Vagina (tissue), 2 donors: ENCODE measurements around the gene HADHB. TPM values are rescaled to one million over a fixed set of nuclear protein-coding genes. Genes with fewer than 3 reads are reported as not detected.

Source experiments
- DNase-seq, 2 donors: peaks; one replicate each; pipeline ENCODE4 v3.0.0-alpha.2; 2017; ENCODE audit errors: extremely low spot score in 2 of 2
- H3K27ac ChIP-seq: fragments of 200-600 bp; sonication (generic); one replicate; pipeline ENCODE4 v1.5.1; 2019
- H3K27me3 ChIP-seq: fragments of 200-600 bp; sonication (generic); one replicate; pipeline ENCODE4 v1.5.1; 2019
- H3K36me3 ChIP-seq, 2 donors: fragments of 200-600 bp; sonication (generic); one replicate each; pipeline ENCODE4 v1.5.1; 2017 to 2019
- H3K4me1 ChIP-seq: fragments of 200-600 bp; sonication (generic); one replicate; pipeline ENCODE4 v1.5.1; 2019
- H3K4me3 ChIP-seq, 2 donors: fragments of 200-600 bp; sonication (generic); 1 replicate in 1 of 2; 2 replicates in 1 of 2; pipeline ENCODE4 v1.5.1; 2016 to 2019
- H3K9me3 ChIP-seq: fragments of 200-600 bp; sonication (generic); one replicate; pipeline ENCODE4 v1.5.1; 2019
- CTCF ChIP-seq, 3 experiments: fragments of 450-650 bp in 2 of 3; fragments of 200-600 bp in 1 of 3; sonication (generic) in 1 of 3; IDR thresholded peaks; one replicate each; pipeline ENCODE4 v1.5.1; 2017 to 2019; ENCODE audit warnings: antibody characterized with exemption in 3 of 3, mild to moderate bottlenecking in 2 of 3, moderate library complexity in 2 of 3
- POLR2A ChIP-seq, 2 donors: fragments of 450-650 bp; IDR thresholded peaks; one replicate each; pipeline ENCODE4 v1.6.1; 2017; ENCODE audit warnings: antibody characterized with exemption in 2 of 2, mild to moderate bottlenecking in 2 of 2, moderate library complexity in 2 of 2
- POLR2AphosphoS5 ChIP-seq, 2 donors: sonication (generic); formaldehyde crosslinking; IDR thresholded peaks; one replicate each; pipeline ENCODE4 v1.9.0; 2017; ENCODE audit warnings: antibody characterized with exemption in 2 of 2, mild to moderate bottlenecking in 2 of 2, low read depth in 1 of 2; ENCODE audit not compliant: insufficient read depth in 1 of 2
- intact Hi-C: fragments of 100-400 bp; cut with DNase I; formaldehyde crosslinking; loops from one replicate; pipeline ENCODE4 v1.15.1; 2023
- total RNA-seq: library from RNA; depleted of rRNA; stranded (reverse); fragments of >200 nt; gene quantifications from one replicate; pipeline ENCODE4 v1.2.3, GENCODE V29; 2016

Gene HADHB
- total RNA-seq, 1 donor from 2014 or later, result 127 TPM

- DNase-seq, result no peak
- H3K4me3 ChIP-seq, result no peak overlapping the region
- intact Hi-C loops, result no loop called here
- H3K27me3 ChIP-seq, result no peaks in the 10 kb centered on the region
- H3K27ac ChIP-seq, result peak overlapping the region; percentile 69
- peaks cover 0 to 17% of the 10 kb centered on the region in 2 donors for H3K36me3 ChIP-seq
- H3K9me3 ChIP-seq, result no peaks in the 10 kb centered on the region
- peaks cover 31% of the 10 kb centered on the region for H3K4me1 ChIP-seq
- TF ChIP-seq POLR2A (IDR thresholded peaks at IDR 0.05) (no peak), CTCF (IDR thresholded peaks at IDR 0.05) (no peak), POLR2AphosphoS5 (IDR thresholded peaks at IDR 0.05; ENCODE audit: insufficient read depth in 1 of 2, low read depth in 1 of 2) (no peak)
Measured at GRCh38 chr2:26273501-26273900, 28.8 kb downstream of the HADHB start.

- Histone ChIP-seq H3K9me3 (no peaks in the 10 kb centered on the region), H3K27me3 (no peaks in the 10 kb centered on the region), H3K27ac (peak overlapping the region; percentile 69), H3K4me1 (peaks cover 31% of the 10 kb centered on the region), H3K4me3 (no peak overlapping the region), H3K36me3 (peaks cover 0 to 24% of the 10 kb centered on the region in 2 donors)
- peak in 1 of 2 donors; percentile 98 for DNase-seq
- no peak for TF ChIP-seq CTCF (IDR thresholded peaks at IDR 0.05)
- peak; percentile 45 to 99 for TF ChIP-seq POLR2AphosphoS5 (IDR thresholded peaks at IDR 0.05; ENCODE audit: insufficient read depth in 1 of 2, low read depth in 1 of 2)
- no peak for TF ChIP-seq POLR2A (IDR thresholded peaks at IDR 0.05)
- intact Hi-C loops, result no loop called here
Measured at GRCh38 chr2:26274058-26274613, 29.4 kb downstream of the HADHB start.

- H3K27ac ChIP-seq, result no peak overlapping the region
- TF ChIP-seq POLR2A (IDR thresholded peaks at IDR 0.05) (no peak), POLR2AphosphoS5 (IDR thresholded peaks at IDR 0.05; ENCODE audit: insufficient read depth in 1 of 2, low read depth in 1 of 2) (no peak), CTCF (IDR thresholded peaks at IDR 0.05) (no peak)
- peaks cover 31% of the 10 kb centered on the region for H3K4me1 ChIP-seq
- intact Hi-C loops, result no loop called here
- DNase-seq, result no peak
- no peaks in the 10 kb centered on the region for H3K27me3 ChIP-seq
- H3K36me3 ChIP-seq, result peaks cover 0 to 43% of the 10 kb centered on the region in 2 donors
- H3K9me3 ChIP-seq, result no peaks in the 10 kb centered on the region
- no peak overlapping the region for H3K4me3 ChIP-seq
Measured at GRCh38 chr2:26276484-26277227, 31.9 kb downstream of the HADHB start.

- no peak for DNase-seq
- intact Hi-C loops, result no loop called here
Measured at GRCh38 chr2:26279886-26280285, 35.1 kb downstream of the HADHB start.

More at GRCh38 chr2:26279886-26280285, 35.1 kb downstream of the HADHB start:
- Histone ChIP-seq H3K36me3 (peaks cover 0 to 69% of the 10 kb centered on the region in 2 donors), H3K9me3 (no peaks in the 10 kb centered on the region), H3K27ac (no peak overlapping the region), H3K27me3 (no peaks in the 10 kb centered on the region), H3K4me1 (peaks cover 8% of the 10 kb centered on the region), H3K4me3 (no peak overlapping the region)
- TF ChIP-seq CTCF (IDR thresholded peaks at IDR 0.05) (no peak), POLR2A (IDR thresholded peaks at IDR 0.05) (no peak), POLR2AphosphoS5 (IDR thresholded peaks at IDR 0.05; ENCODE audit: insufficient read depth in 1 of 2, low read depth in 1 of 2) (no peak)
